GM18498 (cell line): ENCODE measurements around the gene PPA2.

Source experiments
- ATAC-seq: cut with Tn5 transposase; IDR thresholded peaks from one replicate; pipeline ENCODE4 v1.9.1; 2021; ENCODE audit warnings: mild to moderate bottlenecking, moderate library complexity; ENCODE audit not compliant: unreplicated experiment

PPA2 gene

GRCh38 chr4:105327222-105327621 is 146.6 kb downstream of the PPA2 start:
- ATAC-seq: no peak
